HG03025 (cell line): ENCODE measurements around the gene GBX2.

ENCODE experiments used
- ATAC-seq: cut with Tn5 transposase; IDR thresholded peaks from one replicate; pipeline ENCODE4 v1.9.1; 2021; ENCODE audit warnings: mild to moderate bottlenecking, moderate library complexity; ENCODE audit not compliant: unreplicated experiment, low FRiP score

GBX2 gene

GRCh38 chr2:236169741-236170589 is 1.8 kb upstream of the GBX2 start:
- no peak for ATAC-seq

- no peak for ATAC-seq
Observed at GRCh38 chr2:236169151-236169721, 1.1 kb upstream of the GBX2 start.

DNA sequence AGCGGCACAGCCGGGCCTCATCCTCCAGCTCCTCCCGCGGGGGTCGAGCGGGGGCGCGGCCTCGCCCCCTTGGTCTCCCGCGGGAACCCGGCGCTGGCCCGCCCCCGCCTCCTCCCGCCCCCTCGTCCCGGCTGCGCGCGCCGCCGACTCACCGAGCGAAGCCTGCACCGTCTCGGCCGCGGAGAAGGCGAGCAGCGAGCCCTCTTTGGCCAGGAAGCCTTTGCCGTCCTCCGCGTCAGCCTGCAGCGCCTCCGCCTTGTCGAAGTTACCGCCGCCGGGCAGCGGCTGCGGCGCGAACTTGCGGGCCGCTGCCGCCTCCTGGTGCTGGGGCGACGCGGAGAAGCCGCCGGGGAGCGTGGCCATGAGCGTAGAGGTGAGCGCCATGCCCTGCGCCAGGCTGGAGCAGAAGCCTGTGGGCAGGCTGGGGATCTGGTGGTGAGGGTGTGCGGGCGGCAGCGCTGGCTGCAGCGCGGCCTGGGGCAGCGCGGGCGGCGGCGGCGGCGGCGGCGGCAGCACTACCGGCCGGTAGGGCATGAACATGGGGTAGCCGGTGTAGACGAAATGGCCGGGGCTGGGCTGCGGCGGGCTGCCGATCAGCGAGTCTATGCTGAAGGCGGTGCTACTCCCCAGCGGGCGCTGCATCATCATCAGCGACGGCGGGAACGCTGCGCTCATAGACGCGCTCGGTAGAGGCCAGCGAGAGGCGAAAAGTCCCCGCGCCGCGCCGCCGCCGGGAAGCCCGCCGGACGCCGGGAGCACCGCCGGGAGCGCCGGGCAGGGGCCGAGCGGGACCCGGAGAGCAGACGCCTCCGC is 683 bp downstream of the GBX2 start:
- no peak for ATAC-seq

DNA sequence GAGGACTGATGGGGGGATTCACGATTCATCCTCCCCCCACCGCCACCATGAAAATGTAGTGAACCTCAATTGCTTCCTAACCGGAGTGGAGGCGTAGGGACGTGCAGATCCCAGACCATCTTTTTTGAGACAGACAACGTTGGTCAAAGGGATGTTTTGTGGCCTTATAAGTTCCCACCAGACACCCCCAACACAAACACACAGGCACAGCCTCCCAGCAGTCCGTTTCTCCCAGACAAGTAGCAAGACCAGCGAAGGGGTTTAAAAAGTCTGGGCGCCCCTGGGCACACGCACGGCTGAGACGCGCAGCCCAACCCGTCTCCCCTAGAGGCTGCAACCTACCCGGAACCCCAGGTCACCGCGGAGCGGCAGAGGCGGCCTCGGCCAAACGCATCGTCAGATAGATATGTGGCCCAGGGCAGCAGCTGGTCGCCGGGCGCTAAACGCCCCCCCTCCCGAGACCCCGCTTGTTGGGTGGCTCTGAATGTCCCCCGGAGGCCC is 1.3 kb downstream of the GBX2 start:
- no peak for ATAC-seq

DNA sequence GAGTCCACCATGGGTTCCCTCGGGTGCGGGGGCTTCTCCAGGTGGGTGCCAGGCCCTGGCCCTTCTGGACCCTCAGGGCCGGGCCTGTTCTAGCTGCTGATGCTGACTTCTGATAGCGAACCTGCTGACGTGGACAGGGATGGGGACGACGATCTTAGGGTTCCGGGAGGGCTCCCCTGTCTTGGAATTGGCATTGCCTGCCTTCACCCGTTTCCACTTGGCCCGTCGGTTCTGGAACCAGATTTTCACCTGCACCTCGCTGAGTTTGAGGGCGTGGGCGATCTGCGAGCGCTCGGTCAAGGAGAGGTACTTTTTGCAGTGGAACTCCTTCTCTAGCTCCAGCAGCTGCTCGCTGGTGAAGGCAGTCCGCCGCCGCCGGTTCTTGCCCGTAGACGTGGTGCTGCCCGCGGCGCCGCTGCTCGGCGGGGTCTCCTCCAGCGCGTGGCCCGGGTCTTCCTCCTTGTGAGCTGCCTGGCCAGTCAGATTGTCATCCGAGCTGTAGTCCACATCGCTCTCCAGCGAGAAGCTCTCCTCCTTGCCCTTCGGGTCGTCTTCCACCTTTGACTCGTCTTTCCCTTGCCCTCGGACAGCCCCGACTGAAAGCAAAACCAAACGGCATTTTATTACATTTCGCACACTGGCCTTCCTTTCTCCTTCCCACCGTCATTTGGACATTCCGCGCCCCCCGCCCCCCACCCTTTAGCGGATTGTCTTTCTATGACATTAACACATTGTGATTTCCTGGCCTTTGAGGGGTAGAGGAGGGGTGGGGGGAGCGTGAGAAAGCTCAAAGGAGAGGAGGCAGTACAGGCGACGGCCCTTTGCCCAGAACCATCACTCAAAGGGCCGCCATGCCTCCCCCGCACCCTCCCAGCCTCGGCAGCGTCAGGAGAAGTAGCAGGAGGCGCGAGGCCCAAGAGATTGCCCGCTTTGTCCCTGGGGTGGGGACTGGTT is 2.1 kb downstream of the GBX2 start:
- no peak for ATAC-seq

DNA sequence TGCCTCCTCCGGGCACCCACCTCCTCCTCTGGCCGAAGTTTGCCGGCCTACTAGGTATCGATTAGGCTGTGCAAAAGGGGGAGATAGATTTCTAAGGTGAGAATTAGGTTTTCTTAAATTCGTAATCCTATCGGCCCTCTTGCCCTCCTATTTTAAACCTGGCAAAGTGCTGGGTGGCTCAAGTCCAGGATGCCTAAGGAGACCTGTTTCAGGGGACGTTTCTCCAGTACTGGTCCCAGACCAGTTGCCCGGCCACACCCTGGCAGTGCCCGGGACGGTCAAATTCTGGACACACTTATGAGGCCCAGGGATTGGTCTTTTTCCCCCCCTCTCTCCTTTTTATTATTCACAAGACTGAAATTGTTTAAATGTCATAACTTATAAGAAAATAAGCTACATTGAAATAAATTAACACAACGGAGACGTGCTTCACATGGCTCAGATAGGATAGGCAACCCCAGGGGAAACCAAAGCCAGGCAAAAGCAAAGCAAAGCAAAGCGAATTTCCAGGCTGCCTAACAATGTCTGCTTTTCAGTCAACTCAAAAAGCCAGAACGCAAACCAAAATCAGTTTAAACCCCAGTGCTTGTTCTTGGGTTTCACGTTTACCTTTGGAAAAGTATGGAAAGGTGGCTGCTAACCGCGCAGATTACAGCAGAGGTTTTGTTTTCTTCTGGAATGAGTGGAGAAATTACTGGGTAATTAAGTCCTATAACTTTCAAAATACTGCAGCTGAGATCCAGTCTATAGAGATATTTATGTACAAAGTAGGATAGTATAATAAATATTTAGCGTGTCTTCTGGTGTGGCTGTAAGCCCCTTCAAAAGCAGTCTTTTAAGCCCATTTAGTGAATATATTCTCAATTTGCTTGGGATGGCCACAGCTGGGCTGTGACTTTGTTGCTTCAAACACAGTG is 3.0 kb downstream of the GBX2 start:
- no peak for ATAC-seq

- ATAC-seq = no peak
Observed at GRCh38 chr2:236164201-236164924, 3.8 kb downstream of the GBX2 start.

DNA sequence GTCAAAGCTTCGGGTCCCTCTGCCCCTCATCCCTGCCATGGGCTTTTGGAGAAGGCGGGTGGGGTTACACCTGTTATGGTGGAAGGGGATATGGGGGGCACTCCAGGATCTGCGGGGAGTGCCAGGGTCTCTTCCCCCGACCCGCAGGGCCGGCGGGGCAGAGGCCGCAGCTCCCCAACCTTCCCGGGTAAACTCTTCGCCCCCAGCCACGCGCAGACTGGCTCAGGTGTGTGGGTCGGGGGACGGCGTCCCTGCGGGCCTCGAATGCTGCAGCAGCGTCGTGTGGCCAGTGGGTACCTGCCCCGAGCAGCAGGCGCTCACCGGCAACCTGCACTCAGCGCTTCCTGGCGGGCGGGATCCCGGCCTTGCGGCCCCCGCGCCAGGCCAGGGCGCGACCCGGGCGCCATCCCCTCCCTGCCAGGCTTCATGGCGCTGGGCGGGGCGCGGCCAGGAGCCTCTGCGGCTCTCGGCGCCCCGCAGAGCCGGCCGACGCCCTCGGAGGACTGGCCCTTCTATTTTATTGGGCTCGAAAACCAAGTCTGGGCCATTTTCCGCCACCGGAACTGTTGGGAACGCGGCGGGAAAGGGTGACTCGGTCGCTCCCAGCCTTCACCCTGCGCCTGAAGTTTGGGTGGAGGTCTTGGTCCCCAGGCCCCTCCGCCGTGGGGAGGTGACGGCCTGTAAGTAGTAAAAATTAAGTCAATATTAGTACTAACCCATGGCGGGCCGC is 4.5 kb downstream of the GBX2 start:
- ATAC-seq = no peak

DNA sequence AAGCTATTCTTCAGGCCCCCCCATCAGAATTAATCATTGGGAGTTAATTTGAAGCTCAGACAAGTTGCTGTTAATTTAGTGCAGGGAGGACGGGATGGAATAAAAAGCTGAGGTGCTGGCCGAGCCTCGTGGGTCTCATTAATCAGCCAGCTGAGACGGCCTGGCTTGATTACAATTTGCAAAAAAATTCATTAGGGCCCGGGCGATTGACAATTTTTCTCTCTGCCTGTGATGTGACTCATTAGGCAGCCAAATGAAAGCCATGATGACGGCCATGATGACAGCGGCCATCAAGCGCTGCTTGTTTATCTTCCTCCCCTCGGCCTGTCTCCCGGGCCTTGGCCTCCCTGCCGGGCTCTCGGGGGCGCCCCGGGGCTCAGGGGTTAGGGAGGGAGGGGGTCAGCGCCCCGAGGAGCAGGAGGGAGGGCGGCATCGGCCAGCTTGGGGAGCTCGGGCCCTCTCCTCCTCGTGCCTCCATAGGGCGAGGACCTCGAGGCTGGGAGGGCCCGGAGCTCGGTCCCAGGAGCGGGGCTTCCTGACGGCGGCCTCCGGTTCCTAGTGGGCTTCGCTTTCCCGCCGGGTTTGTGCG is 5.2 kb downstream of the GBX2 start:
- ATAC-seq = no peak

DNA sequence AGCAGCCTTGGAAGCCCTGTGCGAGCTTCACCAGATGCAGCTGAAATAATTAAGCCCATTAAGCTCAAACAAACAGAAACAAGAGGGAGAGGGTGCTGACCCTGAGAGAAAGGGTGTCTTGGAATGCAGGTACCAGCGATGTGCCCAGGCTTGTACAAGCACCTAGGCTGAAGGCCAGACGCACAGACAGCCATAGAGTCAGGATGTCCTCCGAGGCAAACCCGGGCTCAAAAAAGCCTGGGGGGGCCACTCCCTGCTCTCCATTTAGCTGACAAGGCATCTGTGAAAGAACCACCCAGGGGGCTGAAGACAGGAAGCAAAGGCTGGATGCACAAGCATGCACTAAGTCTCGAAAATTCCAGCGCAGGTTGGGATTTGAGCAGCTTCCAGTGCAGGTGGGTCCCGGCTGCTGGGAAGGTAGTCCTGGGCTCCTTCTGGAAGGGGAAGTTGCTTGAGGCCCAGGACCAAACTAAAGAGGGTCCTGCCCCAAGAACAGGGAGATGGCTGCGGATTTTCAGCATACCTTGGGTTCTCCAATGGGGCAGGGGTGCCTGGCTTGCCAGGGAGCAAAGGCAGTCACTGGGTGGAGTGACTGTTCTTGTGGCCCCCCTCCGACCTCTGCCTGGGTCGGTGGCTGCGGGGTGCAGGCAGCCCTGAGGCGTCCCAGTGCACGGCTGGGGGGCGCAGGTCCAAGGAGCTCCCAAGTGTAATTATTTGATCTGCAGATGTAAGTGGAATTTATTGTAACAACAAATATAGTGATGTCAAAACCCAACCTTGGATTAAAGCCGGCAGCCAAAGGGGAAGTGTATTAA is 5.9 kb downstream of the GBX2 start:
- ATAC-seq = no peak

GRCh38 chr2:236161531-236161930 is 6.7 kb downstream of the GBX2 start:
- no peak for ATAC-seq

- ATAC-seq = no peak
Observed at GRCh38 chr2:236161082-236161462, 7.1 kb downstream of the GBX2 start.

- ATAC-seq = no peak
Observed at GRCh38 chr2:236160366-236161081, 7.7 kb downstream of the GBX2 start.

- ATAC-seq = no peak
Observed at GRCh38 chr2:236159778-236160170, 8.4 kb downstream of the GBX2 start.

DNA sequence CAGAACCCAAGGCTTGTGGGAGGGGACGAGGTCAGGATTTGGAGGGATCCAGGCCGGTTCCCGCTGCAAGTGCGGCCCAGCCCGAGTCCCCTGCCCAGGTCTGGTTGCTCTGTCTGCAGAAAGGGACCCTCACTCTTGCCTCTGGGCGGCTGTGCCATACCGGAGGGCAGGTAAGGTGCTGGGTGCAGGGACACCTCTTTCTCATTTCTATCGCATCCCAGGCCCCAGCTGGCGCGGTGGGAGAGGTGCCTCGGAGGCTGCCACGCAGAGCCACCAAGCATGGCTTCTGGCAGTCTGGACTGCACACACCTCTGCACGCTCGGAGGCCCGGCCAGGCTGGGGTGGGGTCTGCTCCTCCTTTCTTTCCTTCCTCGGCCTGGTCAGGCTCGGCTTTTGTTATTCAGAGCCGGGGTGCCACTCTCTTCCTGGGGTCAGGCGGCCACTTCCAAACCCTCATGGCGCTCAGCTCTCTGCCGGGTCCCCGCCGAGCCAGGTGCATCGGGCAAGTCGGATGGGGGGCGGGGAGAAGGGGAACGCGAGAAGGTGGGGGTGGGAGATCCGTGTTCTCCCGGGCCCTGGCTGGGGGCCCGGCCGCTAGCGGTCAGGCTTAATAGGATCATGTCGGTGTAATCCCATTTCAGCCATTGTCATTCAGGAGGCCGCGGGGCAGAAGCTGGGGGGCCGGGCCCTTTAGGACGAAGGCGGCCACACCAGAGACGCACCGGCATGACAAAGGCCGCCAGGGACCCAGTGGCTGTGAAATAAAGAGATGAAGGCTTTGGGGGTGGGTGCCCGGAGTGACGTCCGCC is 9.0 kb downstream of the GBX2 start:
- no peak for ATAC-seq
